Cardiac muscle cell (in vitro differentiated cells and primary cell): ENCODE results near the gene PTPRQ. TPM values are rescaled to one million over a fixed set of nuclear protein-coding genes. Genes with fewer than 3 reads are reported as not detected.
A peak's percentile ranks its signal among the peaks of the same experiment; 100 is the strongest.

ENCODE experiments used
- DNase-seq, 2 donors: peaks; one replicate each; pipeline versions ENCODE4 v3.0.0 to v3.0.0-alpha.2; 2010 to 2017; ENCODE audit warnings: low read depth in 1 of 2, low spot score in 1 of 2
- H3K27ac ChIP-seq: fragments of 200-600 bp; sonication (generic); 2 replicates; pipeline ENCODE4 v1.5.1; 2016
- H3K27me3 ChIP-seq: fragments of 200-600 bp; sonication (generic); 2 replicates; pipeline ENCODE4 v1.6.0; 2016; ENCODE audit warnings: control low read depth
- H3K36me3 ChIP-seq: fragments of 200-600 bp; sonication (generic); 2 replicates; pipeline ENCODE4 v1.5.1; 2016; ENCODE audit warnings: control low read depth
- H3K4me1 ChIP-seq: fragments of 200-600 bp; sonication (generic); 2 replicates; pipeline ENCODE4 v1.8.1; 2017; ENCODE audit warnings: low read depth, mild to moderate bottlenecking, mixed run types
- H3K4me3 ChIP-seq: fragments of 200-600 bp; sonication (generic); 2 replicates; pipeline ENCODE4 v1.5.1; 2016; ENCODE audit warnings: mild to moderate bottlenecking
- H3K9me3 ChIP-seq: fragments of 200-600 bp; sonication (generic); 2 replicates; pipeline ENCODE4 v1.5.1; 2017; ENCODE audit warnings: low read depth, mild to moderate bottlenecking, control low read depth
- CTCF ChIP-seq: IDR thresholded peaks from 2 replicates; pipeline ENCODE4 v1.5.1; 2012; ENCODE audit warnings: low read depth, mild to moderate bottlenecking, low read length
- polyA plus RNA-seq: library from polyadenylated mRNA; unstranded; fragments of >200 nt; fragmentation: Nextera tagmentation; extraction: Ambion mirVana; gene quantifications from 2 replicates; pipeline ENCODE4 v1.2.1, GENCODE V29; 2016
- total RNA-seq: library from RNA; depleted of rRNA; stranded (reverse); fragments of >200 nt; gene quantifications from 2 replicates; pipeline ENCODE4 v1.2.3, GENCODE V29; 2016

The PTPRQ gene
- total and polyA plus RNA-seq, 2 experiments from 2014 or later, result 0.01 to 0.69 TPM

GRCh38 chr12:80625051-80625450 is 181.0 kb downstream of the PTPRQ start:
- Histone ChIP-seq H3K4me3 (no peak overlapping the region), H3K9me3 (no peaks in the 10 kb centered on the region), H3K27me3 (no peaks in the 10 kb centered on the region), H3K36me3 (no peaks in the 10 kb centered on the region), H3K27ac (no peak overlapping the region), H3K4me1 (no peaks in the 10 kb centered on the region)
- no peak for DNase-seq
- no peak for TF ChIP-seq CTCF

- H3K36me3 ChIP-seq, result no peaks in the 10 kb centered on the region
- no peak overlapping the region for H3K27ac ChIP-seq
- H3K9me3 ChIP-seq, result no peaks in the 10 kb centered on the region
- DNase-seq, result no peak
- no peak for TF ChIP-seq CTCF
- H3K27me3 ChIP-seq, result no peaks in the 10 kb centered on the region
- no peak overlapping the region for H3K4me3 ChIP-seq
- no peaks in the 10 kb centered on the region for H3K4me1 ChIP-seq
Observed at GRCh38 chr12:80625901-80626300, 181.9 kb downstream of the PTPRQ start.

GRCh38 chr12:80627782-80628181 is 183.7 kb downstream of the PTPRQ start:
- no peak for TF ChIP-seq CTCF
- Histone ChIP-seq H3K4me1 (no peaks in the 10 kb centered on the region), H3K36me3 (no peaks in the 10 kb centered on the region), H3K27ac (no peak overlapping the region), H3K9me3 (no peaks in the 10 kb centered on the region), H3K4me3 (no peak overlapping the region), H3K27me3 (no peaks in the 10 kb centered on the region)
- DNase-seq, result peak in 1 of 2 donors; percentile 74

- no peaks in the 10 kb centered on the region for H3K36me3 ChIP-seq
- no peak overlapping the region for H3K27ac ChIP-seq
- peak; percentile 38 for TF ChIP-seq CTCF
- H3K4me3 ChIP-seq, result no peak overlapping the region
- no peaks in the 10 kb centered on the region for H3K4me1 ChIP-seq
- peak in 1 of 2 donors; percentile 36 for DNase-seq
- H3K27me3 ChIP-seq, result no peaks in the 10 kb centered on the region
- H3K9me3 ChIP-seq, result no peaks in the 10 kb centered on the region
Observed at GRCh38 chr12:80632835-80633234, 188.8 kb downstream of the PTPRQ start.

GRCh38 chr12:80634903-80635302 is 190.9 kb downstream of the PTPRQ start:
- no peak overlapping the region for H3K4me3 ChIP-seq
- H3K36me3 ChIP-seq, result no peaks in the 10 kb centered on the region
- DNase-seq, result no peak
- no peak overlapping the region for H3K27ac ChIP-seq
- H3K9me3 ChIP-seq, result no peaks in the 10 kb centered on the region
- H3K4me1 ChIP-seq, result no peaks in the 10 kb centered on the region
- no peak for TF ChIP-seq CTCF
- no peaks in the 10 kb centered on the region for H3K27me3 ChIP-seq

GRCh38 chr12:80636832-80637231 is 192.8 kb downstream of the PTPRQ start:
- H3K4me3 ChIP-seq, result no peak overlapping the region
- H3K4me1 ChIP-seq, result no peaks in the 10 kb centered on the region
- H3K36me3 ChIP-seq, result no peaks in the 10 kb centered on the region
- DNase-seq, result no peak
- H3K9me3 ChIP-seq, result no peaks in the 10 kb centered on the region
- no peaks in the 10 kb centered on the region for H3K27me3 ChIP-seq
- no peak overlapping the region for H3K27ac ChIP-seq
- TF ChIP-seq CTCF, result no peak
